ENCODE data around the gene EVA1B. TPM values are rescaled to one million over a fixed set of nuclear protein-coding genes. Genes with fewer than 3 reads are reported as not detected.

The EVA1B gene
- total RNA-seq, 2 experiments from 2014 or later: 5.3 to 6.3 TPM

GRCh38 chr1:36352125-36352909 lies 28.9 kb upstream of the EVA1B start:
- H3K4me3 Mint-ChIP-seq: no peak overlapping the region
- no peak overlapping the region for H3K27ac Mint-ChIP-seq
- H3K9me3 Mint-ChIP-seq: no peaks in the 10 kb centered on the region
- no peaks in the 10 kb centered on the region for H3K27me3 Mint-ChIP-seq
- peaks cover 23% of the 10 kb centered on the region for H3K4me1 Mint-ChIP-seq
- no peak for DNase-seq
- H3K36me3 Mint-ChIP-seq: peaks cover 15% of the 10 kb centered on the region

- H3K9me3 Mint-ChIP-seq: no peaks in the 10 kb centered on the region
- no peaks in the 10 kb centered on the region for H3K27me3 Mint-ChIP-seq
- H3K4me3 Mint-ChIP-seq: no peak overlapping the region
- H3K27ac Mint-ChIP-seq: peak overlapping the region; percentile 79
- no peak for DNase-seq
- peaks cover 15% of the 10 kb centered on the region for H3K36me3 Mint-ChIP-seq
- peaks cover 23% of the 10 kb centered on the region for H3K4me1 Mint-ChIP-seq
Observed at GRCh38 chr1:36351227-36351977, 28.0 kb upstream of the EVA1B start.

GRCh38 chr1:36350659-36351226 lies 27.3 kb upstream of the EVA1B start:
- Mint-ChIP-seq H3K9me3 (no peaks in the 10 kb centered on the region), H3K36me3 (peaks cover 15% of the 10 kb centered on the region), H3K27ac (peak overlapping the region; percentile 11), H3K4me3 (peak overlapping the region; percentile 5), H3K27me3 (no peaks in the 10 kb centered on the region), H3K4me1 (peaks cover 23% of the 10 kb centered on the region)
- DNase-seq: peak; percentile 48

GRCh38 chr1:36349839-36350238 lies 26.4 kb upstream of the EVA1B start:
- no peaks in the 10 kb centered on the region for H3K27me3 Mint-ChIP-seq
- no peaks in the 10 kb centered on the region for H3K9me3 Mint-ChIP-seq
- peaks cover 23% of the 10 kb centered on the region for H3K4me1 Mint-ChIP-seq
- no peak overlapping the region for H3K4me3 Mint-ChIP-seq
- DNase-seq: no peak
- peaks cover 13% of the 10 kb centered on the region for H3K36me3 Mint-ChIP-seq
- H3K27ac Mint-ChIP-seq: no peak overlapping the region

GRCh38 chr1:36349241-36349671 lies 25.8 kb upstream of the EVA1B start:
- no peak for DNase-seq
- H3K36me3 Mint-ChIP-seq: peaks cover 11% of the 10 kb centered on the region
- H3K9me3 Mint-ChIP-seq: no peaks in the 10 kb centered on the region
- no peak overlapping the region for H3K27ac Mint-ChIP-seq
- no peak overlapping the region for H3K4me3 Mint-ChIP-seq
- H3K27me3 Mint-ChIP-seq: no peaks in the 10 kb centered on the region
- H3K4me1 Mint-ChIP-seq: peaks cover 23% of the 10 kb centered on the region

GRCh38 chr1:36346741-36347370 lies 23.4 kb upstream of the EVA1B start:
- H3K27ac Mint-ChIP-seq: peak overlapping the region; percentile 14
- H3K36me3 Mint-ChIP-seq: peaks cover 8% of the 10 kb centered on the region
- DNase-seq: no peak
- H3K4me1 Mint-ChIP-seq: peaks cover 28% of the 10 kb centered on the region
- no peaks in the 10 kb centered on the region for H3K9me3 Mint-ChIP-seq
- no peak overlapping the region for H3K4me3 Mint-ChIP-seq
- H3K27me3 Mint-ChIP-seq: no peaks in the 10 kb centered on the region

- Mint-ChIP-seq H3K27ac (no peak overlapping the region), H3K9me3 (no peaks in the 10 kb centered on the region), H3K36me3 (peaks cover 10% of the 10 kb centered on the region), H3K4me3 (no peak overlapping the region), H3K4me1 (peaks cover 13% of the 10 kb centered on the region), H3K27me3 (no peaks in the 10 kb centered on the region)
- no peak for DNase-seq
Observed at GRCh38 chr1:36345353-36345752, 21.9 kb upstream of the EVA1B start.

- H3K27me3 Mint-ChIP-seq: no peaks in the 10 kb centered on the region
- H3K9me3 Mint-ChIP-seq: no peaks in the 10 kb centered on the region
- no peak overlapping the region for H3K27ac Mint-ChIP-seq
- peaks cover 9% of the 10 kb centered on the region for H3K4me1 Mint-ChIP-seq
- H3K4me3 Mint-ChIP-seq: no peak overlapping the region
- peaks cover 11% of the 10 kb centered on the region for H3K36me3 Mint-ChIP-seq
- DNase-seq: no peak
Observed at GRCh38 chr1:36344395-36344680, 20.9 kb upstream of the EVA1B start.

- H3K36me3 Mint-ChIP-seq: peaks cover 11% of the 10 kb centered on the region
- H3K9me3 Mint-ChIP-seq: no peaks in the 10 kb centered on the region
- no peaks in the 10 kb centered on the region for H3K27me3 Mint-ChIP-seq
- H3K4me3 Mint-ChIP-seq: no peak overlapping the region
- no peak for DNase-seq
- no peak overlapping the region for H3K27ac Mint-ChIP-seq
- peaks cover 6% of the 10 kb centered on the region for H3K4me1 Mint-ChIP-seq
Observed at GRCh38 chr1:36343651-36344394, 20.4 kb upstream of the EVA1B start.

- no peaks in the 10 kb centered on the region for H3K27me3 Mint-ChIP-seq
- no peak overlapping the region for H3K4me3 Mint-ChIP-seq
- peak; percentile 55 for DNase-seq
- H3K9me3 Mint-ChIP-seq: no peaks in the 10 kb centered on the region
- H3K27ac Mint-ChIP-seq: no peak overlapping the region
- H3K4me1 Mint-ChIP-seq: peaks cover 6% of the 10 kb centered on the region
- H3K36me3 Mint-ChIP-seq: peaks cover 7% of the 10 kb centered on the region
Observed at GRCh38 chr1:36342426-36343185, 19.2 kb upstream of the EVA1B start.

- Mint-ChIP-seq H3K36me3 (peaks cover 2% of the 10 kb centered on the region), H3K27ac (no peak overlapping the region), H3K9me3 (no peaks in the 10 kb centered on the region), H3K4me1 (peaks cover 6% of the 10 kb centered on the region), H3K27me3 (no peaks in the 10 kb centered on the region), H3K4me3 (no peak overlapping the region)
- DNase-seq: no peak
Observed at GRCh38 chr1:36341626-36342320, 18.3 kb upstream of the EVA1B start.

GRCh38 chr1:36339615-36340014 lies 16.2 kb upstream of the EVA1B start:
- no peak overlapping the region for H3K27ac Mint-ChIP-seq
- H3K36me3 Mint-ChIP-seq: peaks cover 2% of the 10 kb centered on the region
- H3K9me3 Mint-ChIP-seq: no peaks in the 10 kb centered on the region
- no peak overlapping the region for H3K4me3 Mint-ChIP-seq
- DNase-seq: no peak
- peaks cover 6% of the 10 kb centered on the region for H3K4me1 Mint-ChIP-seq
- H3K27me3 Mint-ChIP-seq: no peaks in the 10 kb centered on the region

GRCh38 chr1:36339215-36339614 lies 15.8 kb upstream of the EVA1B start:
- Mint-ChIP-seq H3K9me3 (no peaks in the 10 kb centered on the region), H3K27ac (no peak overlapping the region), H3K4me3 (no peak overlapping the region), H3K4me1 (peaks cover 6% of the 10 kb centered on the region), H3K27me3 (no peaks in the 10 kb centered on the region), H3K36me3 (peaks cover 2% of the 10 kb centered on the region)
- no peak for DNase-seq

GRCh38 chr1:36337830-36338229 lies 14.4 kb upstream of the EVA1B start:
- Mint-ChIP-seq H3K27ac (no peak overlapping the region), H3K4me1 (peaks cover 1% of the 10 kb centered on the region), H3K4me3 (no peak overlapping the region), H3K36me3 (peaks cover 2% of the 10 kb centered on the region), H3K27me3 (no peaks in the 10 kb centered on the region), H3K9me3 (no peaks in the 10 kb centered on the region)
- DNase-seq: no peak
